ENCODE data around the gene ZIC2.

DNA sequence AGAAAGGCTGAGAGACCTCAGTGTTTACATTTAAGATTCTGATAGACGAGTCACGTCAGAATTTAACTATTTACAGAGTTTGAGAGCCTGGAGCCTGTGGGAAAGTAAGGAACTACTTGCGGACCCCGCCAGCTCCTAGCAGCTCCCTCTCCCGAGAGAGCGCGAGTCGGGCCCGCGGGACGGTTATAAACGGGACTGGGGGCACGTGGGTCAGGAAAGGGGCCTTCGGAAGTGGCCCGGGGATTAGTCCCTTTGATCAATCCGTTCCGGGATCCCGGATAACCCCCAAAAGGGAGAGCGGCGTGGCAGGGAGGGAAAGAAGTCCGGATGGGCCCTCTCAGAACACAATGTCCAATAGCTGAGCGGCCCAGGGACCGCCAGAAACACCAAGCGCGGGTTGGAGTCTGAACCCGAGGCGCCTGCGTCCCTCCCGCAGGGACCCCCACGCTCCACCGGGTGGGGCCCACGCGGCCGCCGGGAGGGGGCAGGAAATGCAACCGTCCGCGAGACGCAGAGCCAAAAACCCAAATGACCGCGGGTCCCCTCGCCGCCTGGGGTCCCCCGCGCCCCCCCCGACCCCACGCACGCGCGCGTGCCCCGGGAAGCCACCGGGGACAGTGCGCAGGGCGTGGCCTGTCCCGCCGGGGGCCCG, 13.6 kb upstream of the ZIC2 start:
- TF ChIP-seq, protein P1, sequence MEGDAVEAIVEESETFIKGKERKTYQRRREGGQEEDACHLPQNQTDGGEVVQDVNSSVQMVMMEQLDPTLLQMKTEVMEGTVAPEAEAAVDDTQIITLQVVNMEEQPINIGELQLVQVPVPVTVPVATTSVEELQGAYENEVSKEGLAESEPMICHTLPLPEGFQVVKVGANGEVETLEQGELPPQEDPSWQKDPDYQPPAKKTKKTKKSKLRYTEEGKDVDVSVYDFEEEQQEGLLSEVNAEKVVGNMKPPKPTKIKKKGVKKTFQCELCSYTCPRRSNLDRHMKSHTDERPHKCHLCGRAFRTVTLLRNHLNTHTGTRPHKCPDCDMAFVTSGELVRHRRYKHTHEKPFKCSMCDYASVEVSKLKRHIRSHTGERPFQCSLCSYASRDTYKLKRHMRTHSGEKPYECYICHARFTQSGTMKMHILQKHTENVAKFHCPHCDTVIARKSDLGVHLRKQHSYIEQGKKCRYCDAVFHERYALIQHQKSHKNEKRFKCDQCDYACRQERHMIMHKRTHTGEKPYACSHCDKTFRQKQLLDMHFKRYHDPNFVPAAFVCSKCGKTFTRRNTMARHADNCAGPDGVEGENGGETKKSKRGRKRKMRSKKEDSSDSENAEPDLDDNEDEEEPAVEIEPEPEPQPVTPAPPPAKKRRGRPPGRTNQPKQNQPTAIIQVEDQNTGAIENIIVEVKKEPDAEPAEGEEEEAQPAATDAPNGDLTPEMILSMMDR (IDR thresholded peaks at IDR 0.05), result no peak
- TF ChIP-seq POLR2A (IDR thresholded peaks at IDR 0.05), result no peak
